ENCODE measurements around the gene GIPC1.

Gene GIPC1

DNA sequence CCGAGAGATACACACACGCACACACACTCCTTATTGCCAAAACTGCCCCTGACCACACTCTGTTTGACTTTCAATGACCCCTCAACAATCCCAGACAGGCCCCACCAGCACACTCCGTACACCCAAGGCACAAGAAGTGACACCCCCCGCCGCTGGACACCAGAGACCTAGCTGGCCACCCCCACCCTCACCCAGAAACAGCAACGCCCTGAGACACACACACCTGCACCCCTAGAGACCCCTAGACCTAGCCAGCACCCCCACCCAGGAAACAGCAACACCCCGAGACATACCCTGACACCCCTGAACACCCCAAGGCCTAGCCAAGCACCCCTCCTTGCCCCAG is 19.6 kb downstream of the GIPC1 start:
- CTCF ChIA-PET: interaction anchor here (1.5 kb wide), 1 partner anchor 8 kb away, joined by 5 read pairs; no protein-coding TSS in a partner anchor
- POLR2A ChIA-PET: no interaction called here
- DNase-seq (ENCODE audit: low read depth, low spot score): no peak
- TF ChIP-seq, protein P1, sequence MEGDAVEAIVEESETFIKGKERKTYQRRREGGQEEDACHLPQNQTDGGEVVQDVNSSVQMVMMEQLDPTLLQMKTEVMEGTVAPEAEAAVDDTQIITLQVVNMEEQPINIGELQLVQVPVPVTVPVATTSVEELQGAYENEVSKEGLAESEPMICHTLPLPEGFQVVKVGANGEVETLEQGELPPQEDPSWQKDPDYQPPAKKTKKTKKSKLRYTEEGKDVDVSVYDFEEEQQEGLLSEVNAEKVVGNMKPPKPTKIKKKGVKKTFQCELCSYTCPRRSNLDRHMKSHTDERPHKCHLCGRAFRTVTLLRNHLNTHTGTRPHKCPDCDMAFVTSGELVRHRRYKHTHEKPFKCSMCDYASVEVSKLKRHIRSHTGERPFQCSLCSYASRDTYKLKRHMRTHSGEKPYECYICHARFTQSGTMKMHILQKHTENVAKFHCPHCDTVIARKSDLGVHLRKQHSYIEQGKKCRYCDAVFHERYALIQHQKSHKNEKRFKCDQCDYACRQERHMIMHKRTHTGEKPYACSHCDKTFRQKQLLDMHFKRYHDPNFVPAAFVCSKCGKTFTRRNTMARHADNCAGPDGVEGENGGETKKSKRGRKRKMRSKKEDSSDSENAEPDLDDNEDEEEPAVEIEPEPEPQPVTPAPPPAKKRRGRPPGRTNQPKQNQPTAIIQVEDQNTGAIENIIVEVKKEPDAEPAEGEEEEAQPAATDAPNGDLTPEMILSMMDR (IDR thresholded peaks at IDR 0.05; ENCODE audit: insufficient read depth, low read length, missing control alignments): no peak
- no peak overlapping the region for H3K4me3 ChIP-seq (ENCODE audit: low read depth, low read length)

DNA sequence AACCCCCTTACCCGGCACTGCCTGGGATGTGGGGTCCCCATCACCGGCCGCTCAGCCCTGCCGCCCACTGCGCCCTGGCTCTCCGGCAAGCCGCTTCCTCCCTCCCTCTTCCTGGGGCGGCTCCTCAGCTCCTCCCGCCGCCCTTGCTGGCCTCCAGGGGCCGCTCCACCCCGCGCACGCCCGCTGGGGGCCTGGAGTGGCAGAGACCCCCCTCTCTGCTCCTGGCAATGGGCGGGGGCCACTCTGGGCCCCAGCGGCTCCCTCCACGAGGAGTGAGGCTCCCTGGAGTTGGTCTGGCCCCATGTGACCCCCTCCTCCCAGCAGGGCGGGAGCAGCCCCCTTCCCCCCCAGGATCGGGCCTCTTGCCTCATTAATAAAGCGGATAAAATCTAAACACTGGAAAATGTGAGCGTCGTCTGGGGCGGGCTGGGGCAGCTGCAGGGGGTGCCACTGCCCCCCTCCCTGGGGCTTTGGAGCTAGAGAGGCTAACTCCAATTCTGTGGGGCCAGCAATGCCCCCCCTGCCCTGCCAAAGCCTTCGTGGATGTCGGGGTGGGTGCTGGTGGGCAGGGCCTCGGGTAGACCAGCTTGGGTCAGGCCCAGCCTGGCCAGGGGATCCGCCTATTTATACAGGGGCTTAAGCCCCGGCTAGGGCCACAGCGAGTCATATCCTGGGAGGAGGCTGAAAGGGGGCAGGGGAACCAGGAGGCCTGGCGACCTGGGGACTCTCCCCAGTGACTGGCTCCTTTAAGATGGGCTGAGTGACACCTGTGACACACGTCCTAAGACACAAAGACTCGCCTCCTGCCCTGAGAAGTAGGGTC is 20.5 kb downstream of the GIPC1 start, which contains the start of gene PTGER1:
Gene PTGER1 (minus strand): TSS at position 104 of the 823 bp plus-strand sequence. CDS start 1,034 bp downstream, outside the sequence.
- no peak for DNase-seq (ENCODE audit: low read depth, low spot score)
- TF ChIP-seq, protein P1 (IDR thresholded peaks at IDR 0.05; ENCODE audit: insufficient read depth, low read length, missing control alignments): peak; percentile 61
- ChIA-PET POLR2A (interaction anchor here (1.4 kb wide), 1 partner anchor 42 kb away, joined by 3 read pairs; the partner anchor contains the start of gene DNAJB1), CTCF (interaction anchor here (0.6 to 1.6 kb wide), 5 partner anchors 8 to 44 kb away, joined by 3 to 5 read pairs (median 3); partner anchors contain the start of gene GIPC1)
- H3K4me3 ChIP-seq (ENCODE audit: low read depth, low read length): peak within 1 kb of the TSS; percentile 46

DNA sequence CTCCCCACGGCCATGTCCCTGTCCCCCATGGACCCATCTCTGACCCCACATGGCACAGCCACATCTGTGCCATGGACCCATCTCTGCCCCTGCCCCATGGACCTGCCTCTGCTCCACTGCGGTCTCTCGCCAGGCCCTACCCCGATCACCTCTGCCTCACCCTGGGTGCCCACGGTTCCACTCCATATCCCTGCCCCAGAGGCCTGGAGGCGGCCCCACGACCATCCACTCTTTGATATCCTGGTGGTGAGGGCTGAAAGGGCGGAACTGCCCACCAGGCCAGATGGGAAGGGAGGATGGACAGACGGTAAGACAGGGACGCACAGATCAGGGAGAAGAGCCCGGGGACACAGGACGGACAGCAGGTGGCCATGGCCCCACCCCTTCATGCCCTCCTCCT is 21.1 kb downstream of the GIPC1 start:
- POLR2A ChIA-PET: interaction anchor here (1.4 kb wide), 1 partner anchor 43 kb away, joined by 3 read pairs; the partner anchor contains the start of gene DNAJB1
- peak overlapping the region; percentile 46 for H3K4me3 ChIP-seq (ENCODE audit: low read depth, low read length)
- TF ChIP-seq, protein P1 (IDR thresholded peaks at IDR 0.05; ENCODE audit: insufficient read depth, low read length, missing control alignments): no peak
- DNase-seq (ENCODE audit: low read depth, low spot score): no peak
- CTCF ChIA-PET: interaction anchor here (0.6 to 1.6 kb wide), 6 partner anchors 9 to 43 kb away, joined by 3 to 5 read pairs (median 3); partner anchors contain the start of gene GIPC1

DNA sequence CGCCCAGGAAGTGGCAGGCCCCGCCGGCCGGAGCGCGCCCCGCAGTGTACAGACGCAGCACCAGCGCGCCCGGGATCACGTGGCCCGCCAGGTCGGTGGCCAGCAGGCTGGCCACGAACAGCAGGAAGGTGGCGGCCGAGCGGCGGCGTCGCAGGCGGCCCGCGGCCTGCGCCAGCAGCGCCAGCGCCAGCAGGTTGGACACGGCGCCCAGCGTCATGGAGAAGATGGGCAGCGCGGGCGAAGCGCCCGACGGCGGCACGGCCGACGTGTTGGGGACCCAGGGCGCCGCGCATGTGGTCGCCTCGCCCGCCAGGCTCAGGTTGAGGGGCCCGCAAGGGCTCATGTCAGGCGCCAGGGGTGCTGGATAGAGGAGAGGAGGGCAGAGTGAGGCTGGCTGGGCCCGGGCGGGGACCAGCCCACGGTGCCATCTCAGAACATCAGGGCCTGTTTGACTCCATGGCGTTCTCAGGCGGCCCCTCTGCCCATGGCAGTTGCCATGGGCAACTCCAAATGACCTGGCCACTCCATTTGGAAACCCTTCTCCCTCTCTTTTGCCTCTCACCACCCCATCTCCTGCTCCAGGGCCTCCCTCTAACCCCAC is 21.8 kb downstream of the GIPC1 start:
- no peak for DNase-seq (ENCODE audit: low read depth, low spot score)
- POLR2A ChIA-PET: no interaction called here
- CTCF ChIA-PET: interaction anchor here (0.9 to 1.6 kb wide), 4 partner anchors 9 to 40 kb away, joined by 3 to 5 read pairs (median 4); no protein-coding TSS in a partner anchor
- H3K4me3 ChIP-seq (ENCODE audit: low read depth, low read length): no peak overlapping the region
- TF ChIP-seq, protein P1 (IDR thresholded peaks at IDR 0.05; ENCODE audit: insufficient read depth, low read length, missing control alignments): no peak

- CTCF ChIA-PET: interaction anchor here (0.8 to 2.6 kb wide), 14 partner anchors 7 to 337 kb away, joined by 3 to 17 read pairs (median 7); partner anchors contain the start of genes ASF1B and GIPC1
- TF ChIP-seq, protein P1 (IDR thresholded peaks at IDR 0.05; ENCODE audit: insufficient read depth, low read length, missing control alignments): no peak
- no peak for DNase-seq (ENCODE audit: low read depth, low spot score)
- POLR2A ChIA-PET: interaction anchor here (0.7 kb wide), 1 partner anchor 336 kb away, joined by 4 read pairs; no protein-coding TSS in a partner anchor
- no peak overlapping the region for H3K4me3 ChIP-seq (ENCODE audit: low read depth, low read length)
Measured at GRCh38 chr19:14473073-14473977, 22.6 kb downstream of the GIPC1 start.

Measured in AG04449 (cell line).